Epithelial cell of alveolus of lung (primary cell): Measurements from ENCODE around the gene FOXB2. TPM values are rescaled to one million over a fixed set of nuclear protein-coding genes. Genes with fewer than 3 reads are reported as not detected.

Experiments
- total RNA-seq: library from RNA; depleted of rRNA; stranded (reverse); fragments of >200 nt; gene quantifications from 2 replicates; pipeline ENCODE4 v1.2.1, GENCODE V29; 2015

Gene FOXB2
- not detected in 2 replicates for total RNA-seq

GRCh38 chr9:77019236-77019925 is at the start of gene FOXB2:
Gene FOXB2, plus strand, starts transcription at chr9:77019655. Its CDS starts 0 bp downstream, at chr9:77019655.

Other genes starting within 250 kb of the FOXB2 start
- 2.2 and 2.6 TPM in 2 replicates for gene PRUNE2, start 113.5 kb upstream of the FOXB2 start, total RNA-seq
- gene VPS13A, start 157.9 kb downstream of the FOXB2 start, total RNA-seq: 9.8 and 9.9 TPM in 2 replicates